Right lobe of liver (tissue), 6 donors: ENCODE data around the gene MAGI1. TPM values are rescaled to one million over a fixed set of nuclear protein-coding genes. Genes with fewer than 3 reads are reported as not detected.

Experiments used
- ATAC-seq, 4 donors: fragments of 200-7000 bp; cut with Tn5 transposase; one replicate each; pipeline ENCODE4 v1.9.1; 2020; ENCODE audit warnings: mild to moderate bottlenecking in 4 of 4, moderate library complexity in 4 of 4
- DNase-seq, 3 donors: peaks; one replicate each; pipeline ENCODE4 v3.0.0-alpha.2; 2020
- H3K27ac ChIP-seq, 3 donors: fragments of 200-600 bp; one replicate each; pipeline ENCODE4 v1.8.0; 2022
- H3K27me3 ChIP-seq, 2 donors: fragments of 200-600 bp; one replicate each; pipeline ENCODE4 v1.8.0; 2022
- H3K36me3 ChIP-seq, 4 donors: fragments of 200-600 bp; sonication (generic) in 1 of 4; one replicate each; pipeline versions ENCODE4 v1.5.1 to v1.8.0; 2017 to 2022; ENCODE audit warnings: control low read depth in 1 of 4
- H3K4me1 ChIP-seq, 4 donors: fragments of 200-600 bp; sonication (generic) in 1 of 4; one replicate each; pipeline versions ENCODE4 v1.5.1 to v1.8.0; 2017 to 2022; ENCODE audit warnings: control low read depth in 1 of 4
- H3K4me3 ChIP-seq, 3 donors: fragments of 200-600 bp; one replicate each; pipeline ENCODE4 v1.8.0; 2022
- H3K9me3 ChIP-seq, 4 donors: fragments of 200-600 bp; sonication (generic) in 1 of 4; one replicate each; pipeline versions ENCODE4 v1.5.1 to v1.8.0; 2017 to 2022; ENCODE audit warnings: control low read depth in 1 of 4
- POLR2A ChIP-seq: fragments of 450-650 bp; IDR thresholded peaks from one replicate; pipeline ENCODE4 v1.6.1; 2017; ENCODE audit warnings: antibody characterized with exemption, mild to moderate bottlenecking
- WGBS: methylation state at CpG from one replicate; pipeline ENCODE4 v1.1.6; 2018; ENCODE audit warnings: low coverage, low lambda C conversion rate; ENCODE audit not compliant: insufficient coverage; ENCODE audit errors: missing lambda C conversion rate; 5-methylcytosine and 5-hydroxymethylcytosine counted together
- intact Hi-C, 2 donors: fragments of 100-400 bp; cut with DNase I; formaldehyde crosslinking; loops; one replicate each; pipeline versions ENCODE4 v1.11.2 to v1.14.1; 2022
- total RNA-seq, 6 experiments: library from RNA; depleted of rRNA in 2 of 6; stranded (reverse); fragments of >200 nt in 2 of 6; fragmentation: NEBNext Ultra II Directional in 3 of 6; extraction: Animal tissue kit (Norgen Biotek cat#: 25700) in 3 of 6; gene quantifications; one replicate each; pipeline versions ENCODE4 v1.1.0 to v1.2.4, GENCODE V29; 2016 to 2023
- TF ChIP-seq, protein P1 (sequence below), 4 donors: fragments of 200-600 bp in 3 of 4; fragments of 450-650 bp in 1 of 4; IDR thresholded peaks; one replicate each; pipeline versions ENCODE4 v1.5.1 to v1.8.0; 2016 to 2022; ENCODE audit warnings: antibody characterized with exemption in 4 of 4, mild to moderate bottlenecking in 2 of 4
- donor health status: DM: no; HTN: yes; CAD: no.
- donor health status: DM: no; HTN: no; CAD: no.
- donor health status: DM: no; HTN: no; CAD: no.
- donor health status: DM: no; HTN: yes; CAD: no.
- donor health status: DM: no; HTN: yes; CAD: no.

MAGI1 gene
- total RNA-seq, 6 experiments from 2014 or later, result 22.6 to 37.7 (median 26.9) TPM

DNA sequence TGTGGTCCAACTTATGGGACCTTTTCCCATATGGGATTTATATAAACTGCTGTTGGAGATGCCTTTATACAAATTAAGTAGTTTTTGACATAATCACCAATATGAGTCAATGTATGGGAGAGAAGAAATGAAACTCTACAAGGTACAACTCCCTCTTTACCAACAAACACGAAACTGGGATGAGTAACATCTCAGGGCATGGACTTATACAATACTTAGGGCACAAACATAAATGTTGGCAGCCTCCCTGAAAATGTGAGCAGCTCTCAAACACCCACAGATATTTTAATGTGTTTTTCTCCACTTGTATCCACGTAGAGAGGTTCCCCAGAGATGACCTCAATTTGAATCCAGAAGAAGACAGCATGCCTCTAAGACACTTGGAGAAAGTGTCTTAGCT lies 161.6 kb downstream of the MAGI1 start:
- H3K27ac ChIP-seq, result no peak overlapping the region
- TF ChIP-seq, protein P1, sequence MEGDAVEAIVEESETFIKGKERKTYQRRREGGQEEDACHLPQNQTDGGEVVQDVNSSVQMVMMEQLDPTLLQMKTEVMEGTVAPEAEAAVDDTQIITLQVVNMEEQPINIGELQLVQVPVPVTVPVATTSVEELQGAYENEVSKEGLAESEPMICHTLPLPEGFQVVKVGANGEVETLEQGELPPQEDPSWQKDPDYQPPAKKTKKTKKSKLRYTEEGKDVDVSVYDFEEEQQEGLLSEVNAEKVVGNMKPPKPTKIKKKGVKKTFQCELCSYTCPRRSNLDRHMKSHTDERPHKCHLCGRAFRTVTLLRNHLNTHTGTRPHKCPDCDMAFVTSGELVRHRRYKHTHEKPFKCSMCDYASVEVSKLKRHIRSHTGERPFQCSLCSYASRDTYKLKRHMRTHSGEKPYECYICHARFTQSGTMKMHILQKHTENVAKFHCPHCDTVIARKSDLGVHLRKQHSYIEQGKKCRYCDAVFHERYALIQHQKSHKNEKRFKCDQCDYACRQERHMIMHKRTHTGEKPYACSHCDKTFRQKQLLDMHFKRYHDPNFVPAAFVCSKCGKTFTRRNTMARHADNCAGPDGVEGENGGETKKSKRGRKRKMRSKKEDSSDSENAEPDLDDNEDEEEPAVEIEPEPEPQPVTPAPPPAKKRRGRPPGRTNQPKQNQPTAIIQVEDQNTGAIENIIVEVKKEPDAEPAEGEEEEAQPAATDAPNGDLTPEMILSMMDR (IDR thresholded peaks at IDR 0.05), result no peak
- TF ChIP-seq POLR2A, result no peak
- ATAC-seq, result no peak
- intact Hi-C loops, result no loop called here
- no peaks in the 10 kb centered on the region for H3K36me3 ChIP-seq
- H3K4me1 ChIP-seq, result peaks cover 0 to 9% (median 4%) of the 10 kb centered on the region in 4 donors
- H3K27me3 ChIP-seq, result no peaks in the 10 kb centered on the region
- H3K9me3 ChIP-seq, result no peaks in the 10 kb centered on the region
- no peak for DNase-seq
- no peak overlapping the region for H3K4me3 ChIP-seq
- WGBS, result 63% methylated on average over 2 of the region's 2 CpGs

DNA sequence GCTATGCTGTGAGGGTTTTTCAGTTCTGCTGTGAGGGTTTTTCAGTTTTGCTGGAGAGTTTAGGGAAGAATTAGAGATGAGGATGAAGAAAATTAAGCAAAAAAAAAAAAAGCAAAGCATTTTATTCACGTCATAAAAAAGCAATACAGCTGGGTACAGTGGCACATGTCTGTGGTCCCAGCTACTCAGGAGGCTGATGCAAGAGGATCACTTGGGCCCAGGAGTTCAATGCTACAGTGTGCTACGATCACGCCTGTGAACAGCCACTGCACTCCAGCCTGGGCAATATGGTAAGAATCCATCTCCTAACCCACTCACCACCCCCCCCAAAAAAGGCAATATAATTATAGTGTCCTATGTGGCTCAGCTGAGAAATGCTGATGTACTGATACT lies 162.7 kb downstream of the MAGI1 start:
- no peak overlapping the region for H3K4me3 ChIP-seq
- peaks cover 0 to 18% (median 8%) of the 10 kb centered on the region in 4 donors for H3K4me1 ChIP-seq
- H3K36me3 ChIP-seq, result no peaks in the 10 kb centered on the region
- H3K27me3 ChIP-seq, result no peaks in the 10 kb centered on the region
- intact Hi-C loops, result no loop called here
- WGBS, result 89% methylated on average over 3 of the region's 3 CpGs
- DNase-seq (no peak), ATAC-seq (no peak)
- H3K9me3 ChIP-seq, result no peaks in the 10 kb centered on the region
- peak overlapping the region in 1 of 3 donors; percentile 22 for H3K27ac ChIP-seq
- TF ChIP-seq, protein P1 (IDR thresholded peaks at IDR 0.05), result no peak
- no peak for TF ChIP-seq POLR2A

DNA sequence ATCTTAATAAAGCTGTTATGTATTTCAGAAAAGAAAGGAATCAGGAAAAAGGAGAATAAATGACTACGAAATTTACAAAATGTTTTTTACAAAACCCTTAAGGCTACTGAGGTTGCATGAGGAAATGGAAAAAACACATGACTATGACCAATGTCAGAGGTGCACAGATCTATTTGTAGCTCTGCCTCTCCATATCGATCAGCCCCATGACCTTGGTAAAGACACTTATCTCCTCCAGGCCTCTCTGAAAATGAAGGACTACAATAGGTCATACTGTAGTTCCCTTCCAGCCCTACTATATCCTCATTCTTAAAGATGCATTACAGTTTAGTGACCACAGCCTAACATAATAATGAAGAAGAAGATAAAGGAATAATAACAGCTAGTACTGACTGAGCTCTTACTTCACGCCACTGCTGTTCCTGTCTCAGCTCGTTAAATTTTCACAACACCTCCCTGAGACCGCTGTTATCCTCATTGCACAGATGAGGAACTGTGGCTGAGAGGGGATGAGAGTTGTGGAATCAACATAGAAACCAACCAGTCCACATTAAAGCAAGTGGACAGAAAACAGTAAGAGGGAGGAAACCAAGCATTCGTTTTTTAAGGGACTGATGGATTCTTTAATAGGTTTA lies 163.2 kb downstream of the MAGI1 start:
- Histone ChIP-seq H3K27ac (peak overlapping the region in 1 of 3 donors; percentile 44), H3K27me3 (no peaks in the 10 kb centered on the region), H3K4me3 (no peak overlapping the region), H3K9me3 (no peaks in the 10 kb centered on the region), H3K36me3 (no peaks in the 10 kb centered on the region), H3K4me1 (peaks cover 0 to 23% (median 11%) of the 10 kb centered on the region in 4 donors)
- ATAC-seq (peak; percentile 58 to 72 (median 65)), DNase-seq (no peak)
- no peak for TF ChIP-seq POLR2A
- TF ChIP-seq, protein P1 (IDR thresholded peaks at IDR 0.05), result no peak
- intact Hi-C loops, result no loop called here
- WGBS, result 43% methylated on average over 6 of the region's 6 CpGs

DNA sequence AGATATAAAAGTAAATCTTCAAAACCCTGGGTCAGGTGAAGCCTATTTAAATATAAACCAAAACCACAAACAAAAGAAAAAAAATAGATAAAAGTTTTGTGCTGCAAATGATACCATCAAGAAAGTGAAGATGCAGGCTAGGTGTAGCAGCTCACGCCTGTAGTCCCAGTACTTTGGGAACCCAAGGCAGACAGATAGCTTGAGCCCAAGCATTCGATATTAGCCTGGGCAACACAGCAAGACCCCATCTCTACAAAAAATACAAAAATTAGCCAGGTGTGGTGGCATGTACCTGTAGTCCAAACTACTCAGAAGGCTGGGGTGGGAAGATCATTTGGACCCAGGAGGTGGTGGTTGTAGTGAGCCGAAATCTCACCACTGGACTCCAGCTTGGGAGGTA lies 164.8 kb downstream of the MAGI1 start:
- no peaks in the 10 kb centered on the region for H3K36me3 ChIP-seq
- no peak overlapping the region for H3K27ac ChIP-seq
- DNase-seq (no peak), ATAC-seq (no peak)
- intact Hi-C loops, result no loop called here
- peaks cover 0 to 26% (median 11%) of the 10 kb centered on the region in 4 donors for H3K4me1 ChIP-seq
- no peak overlapping the region for H3K4me3 ChIP-seq
- no peak for TF ChIP-seq POLR2A
- TF ChIP-seq, protein P1 (IDR thresholded peaks at IDR 0.05), result no peak
- WGBS, result 87% methylated on average over 3 of the region's 3 CpGs
- H3K9me3 ChIP-seq, result no peaks in the 10 kb centered on the region
- H3K27me3 ChIP-seq, result no peaks in the 10 kb centered on the region
